ENCODE measurements around the gene CEPT1.

CEPT1 gene

GRCh38 chr1:111147948-111148347 is 7.9 kb downstream of the CEPT1 start:
- DNase-seq = no peak

- no peak for DNase-seq
Observed at GRCh38 chr1:111148376-111148881, 8.4 kb downstream of the CEPT1 start.

- DNase-seq = no peak
Observed at GRCh38 chr1:111151838-111152237, 11.8 kb downstream of the CEPT1 start.

GRCh38 chr1:111154021-111154999 is 14.3 kb downstream of the CEPT1 start:
- peak; percentile 55 for DNase-seq

- DNase-seq = no peak
Observed at GRCh38 chr1:111157431-111157830, 17.4 kb downstream of the CEPT1 start.

- peak; percentile 84 for DNase-seq
Observed at GRCh38 chr1:111161843-111162487, 21.9 kb downstream of the CEPT1 start.

GRCh38 chr1:111162488-111162880 is 22.5 kb downstream of the CEPT1 start:
- no peak for DNase-seq

- no peak for DNase-seq
Observed at GRCh38 chr1:111163363-111163762, 23.3 kb downstream of the CEPT1 start.

GRCh38 chr1:111164151-111164550 is 24.1 kb downstream of the CEPT1 start:
- DNase-seq = no peak

- DNase-seq = peak; percentile 29
Observed at GRCh38 chr1:111172463-111172862, 32.4 kb downstream of the CEPT1 start.

- DNase-seq = no peak
Observed at GRCh38 chr1:111174070-111174469, 34.0 kb downstream of the CEPT1 start.

GRCh38 chr1:111175349-111175748 is 35.3 kb downstream of the CEPT1 start:
- DNase-seq = no peak

GRCh38 chr1:111176678-111177077 is 36.7 kb downstream of the CEPT1 start:
- no peak for DNase-seq

- no peak for DNase-seq
Observed at GRCh38 chr1:111179968-111180533, 40.0 kb downstream of the CEPT1 start.

- DNase-seq = no peak
Observed at GRCh38 chr1:111182052-111182451, 42.0 kb downstream of the CEPT1 start.

GRCh38 chr1:111183308-111184069 is 43.5 kb downstream of the CEPT1 start:
- no peak for DNase-seq

- DNase-seq = no peak
Observed at GRCh38 chr1:111184663-111185062, 44.6 kb downstream of the CEPT1 start.

GRCh38 chr1:111190931-111191451 is 51.0 kb downstream of the CEPT1 start:
- no peak for DNase-seq

- DNase-seq = no peak
Observed at GRCh38 chr1:111191496-111191895, 51.5 kb downstream of the CEPT1 start.

GRCh38 chr1:111192074-111192473 is 52.1 kb downstream of the CEPT1 start:
- no peak for DNase-seq

GRCh38 chr1:111192658-111193519 is 52.9 kb downstream of the CEPT1 start:
- DNase-seq = no peak
